HepG2 (cell line): ENCODE data around the gene MIA2. TPM values are rescaled to one million over a fixed set of nuclear protein-coding genes. Genes with fewer than 3 reads are reported as not detected.
A peak's percentile ranks its signal among the peaks of the same experiment; 100 is the strongest.

Experiments
- ARNT ChIP-seq: fragments of 450-650 bp; IDR thresholded peaks from 2 replicates; pipeline ENCODE4 v1.6.1; 2017
- BORCS8-MEF2B ChIP-seq: sonication (generic); formaldehyde crosslinking; IDR thresholded peaks from 2 replicates; pipeline ENCODE4 v1.8.0; 2022; ENCODE audit warnings: mild to moderate bottlenecking, missing genetic modification reagents
- FOXK1 ChIP-seq: sonication (generic); formaldehyde crosslinking; IDR thresholded peaks from 2 replicates; pipeline ENCODE4 v1.4.0; 2020; ENCODE audit warnings: low read depth, missing genetic modification reagents, borderline replicate concordance
- GATAD2A ChIP-seq: IDR thresholded peaks from 2 replicates; pipeline ENCODE4 v1.6.1; 2016
- MED1 ChIP-seq: sonication (generic); formaldehyde crosslinking; IDR thresholded peaks from 2 replicates; pipeline ENCODE4 v1.4.0; 2020; ENCODE audit warnings: missing genetic modification reagents
- MIER2 ChIP-seq: IDR thresholded peaks from 2 replicates; pipeline ENCODE4 v1.6.1; 2016; ENCODE audit warnings: missing biosample characterization, missing genetic modification reagents
- ONECUT2 ChIP-seq: sonication (generic); formaldehyde crosslinking; IDR thresholded peaks from 2 replicates; pipeline ENCODE4 v1.4.0; 2020; ENCODE audit warnings: missing genetic modification reagents
- PAF1 ChIP-seq: IDR thresholded peaks from 2 replicates; pipeline ENCODE4 v1.6.1; 2016; ENCODE audit warnings: missing genetic modification reagents, missing compliant biosample characterization
- RARA ChIP-seq: IDR thresholded peaks from 2 replicates; pipeline ENCODE4 v1.6.1; 2016; ENCODE audit warnings: missing genetic modification reagents, missing compliant biosample characterization
- RCOR2 ChIP-seq: IDR thresholded peaks from 2 replicates; pipeline ENCODE4 v1.6.1; 2016; ENCODE audit warnings: missing biosample characterization, missing genetic modification reagents
- ZNF101 ChIP-seq: sonication (generic); formaldehyde crosslinking; IDR thresholded peaks from 2 replicates; pipeline ENCODE4 v1.4.0; 2020; ENCODE audit warnings: mild to moderate bottlenecking, low read depth, missing genetic modification reagents, borderline replicate concordance
- ZNF160 ChIP-seq: sonication (generic); formaldehyde crosslinking; IDR thresholded peaks from 2 replicates; pipeline ENCODE4 v1.8.0; 2022; ENCODE audit warnings: mild to moderate bottlenecking, inconsistent platforms, missing genetic modification reagents
- ZNF354B ChIP-seq: sonication (generic); formaldehyde crosslinking; IDR thresholded peaks from 2 replicates; pipeline ENCODE4 v1.8.0; 2022; ENCODE audit warnings: mild to moderate bottlenecking, missing genetic modification reagents
- ZNF430 ChIP-seq: sonication (generic); formaldehyde crosslinking; IDR thresholded peaks from 2 replicates; pipeline ENCODE4 v1.9.0; 2021; ENCODE audit warnings: mild to moderate bottlenecking, missing genetic modification reagents
- ZNF605 ChIP-seq: sonication (generic); formaldehyde crosslinking; IDR thresholded peaks from 2 replicates; pipeline ENCODE4 v1.8.0; 2022; ENCODE audit warnings: mild to moderate bottlenecking, missing genetic modification reagents
- polyA plus RNA-seq, 8 experiments: library from polyadenylated mRNA; depleted of rRNA in 3 of 8; stranded (reverse) in 7 of 8; unstranded in 1 of 8; fragments of >200 nt; fragmentation: Illumina TruSeq in 4 of 8; extraction: Trizol in 4 of 8; gene quantifications; 2 replicates each; pipeline versions ENCODE4 v1.2.1 to v1.2.3, GENCODE V29; 2011 to 2016; ENCODE audit warnings: low read depth in 4 of 8, missing spikeins in 1 of 8, mixed read lengths in 1 of 8; ENCODE audit not compliant: insufficient read depth in 1 of 8
- total RNA-seq, 5 experiments: library from RNA; depleted of rRNA; stranded (reverse); fragments of >200 nt; fragmentation: Illumina TruSeq; extraction: Trizol; gene quantifications; 2 replicates each; pipeline ENCODE4 v1.2.3, GENCODE V29; 2016; ENCODE audit warnings: low read depth in 1 of 5
- TF ChIP-seq, protein P1 (sequence below), 2 experiments: sonication (generic) in 1 of 2; formaldehyde crosslinking in 1 of 2; IDR thresholded peaks; 2 replicates each; pipeline versions ENCODE4 v1.5.1 to v1.6.1; 2011 to 2020; ENCODE audit warnings: borderline replicate concordance in 1 of 2, low read depth in 1 of 2, low read length in 1 of 2, mild to moderate bottlenecking in 1 of 2, missing genetic modification reagents in 1 of 2, moderate library complexity in 1 of 2
- TF ChIP-seq, protein P2 (sequence below): IDR thresholded peaks from 2 replicates; pipeline ENCODE4 v1.6.1; 2016; ENCODE audit warnings: low read depth, missing genetic modification reagents, missing compliant biosample characterization
- TF ChIP-seq, protein P3 (sequence below): sonication (generic); formaldehyde crosslinking; IDR thresholded peaks from 2 replicates; pipeline ENCODE4 v1.4.0; 2020; ENCODE audit warnings: mild to moderate bottlenecking, missing genetic modification reagents
- TF ChIP-seq, protein P4 (sequence below): sonication (generic); formaldehyde crosslinking; IDR thresholded peaks from 2 replicates; pipeline ENCODE4 v1.4.0; 2020; ENCODE audit warnings: missing genetic modification reagents
- TF ChIP-seq, protein P5 (sequence below): sonication (generic); formaldehyde crosslinking; IDR thresholded peaks from 2 replicates; pipeline ENCODE4 v1.4.0; 2020; ENCODE audit warnings: missing genetic modification reagents

The MIA2 gene
- total and polyA plus RNA-seq, 2 of the 13 experiments (the other 11 are each of a cell fraction or from before 2014, with no cell fraction given): 134 to 158 TPM

DNA sequence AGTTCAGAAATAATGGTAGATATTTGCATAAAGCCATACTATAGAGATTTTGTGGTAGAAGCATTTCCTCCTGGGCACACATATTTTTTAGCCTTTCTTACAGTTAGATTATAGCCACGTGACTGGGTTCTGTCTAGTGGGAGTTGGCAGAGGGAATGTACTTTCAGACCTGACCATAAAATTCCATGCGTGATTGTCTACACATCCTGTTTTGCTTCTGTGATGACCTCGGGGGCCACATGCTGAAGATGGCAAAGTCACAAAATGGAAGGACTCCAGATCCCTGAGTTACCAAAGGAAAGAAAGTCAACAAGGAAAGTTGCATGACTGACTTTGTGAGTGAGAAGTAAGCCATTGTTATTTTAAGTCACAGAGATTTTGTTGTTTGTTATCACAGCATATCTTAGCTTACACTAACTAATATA lies 14.6 kb upstream of the MIA2 start (continued):
- TF ChIP-seq, protein P1, sequence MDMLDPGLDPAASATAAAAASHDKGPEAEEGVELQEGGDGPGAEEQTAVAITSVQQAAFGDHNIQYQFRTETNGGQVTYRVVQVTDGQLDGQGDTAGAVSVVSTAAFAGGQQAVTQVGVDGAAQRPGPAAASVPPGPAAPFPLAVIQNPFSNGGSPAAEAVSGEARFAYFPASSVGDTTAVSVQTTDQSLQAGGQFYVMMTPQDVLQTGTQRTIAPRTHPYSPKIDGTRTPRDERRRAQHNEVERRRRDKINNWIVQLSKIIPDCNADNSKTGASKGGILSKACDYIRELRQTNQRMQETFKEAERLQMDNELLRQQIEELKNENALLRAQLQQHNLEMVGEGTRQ (IDR thresholded peaks at IDR 0.05; ENCODE audit: low read depth, low read length): peak; percentile 52; the same call in 1 of the 2 replicates
- TF ChIP-seq, protein P1 (CRISPR knock-in tag; IDR thresholded peaks at IDR 0.05; ENCODE audit: borderline replicate concordance): peak; percentile 83; the same call in 1 of the 2 replicates
- TF ChIP-seq ZNF160 (no peak), RCOR2 (CRISPR knock-in tag) (no peak; the same call in 1 of the 2 replicates), ARNT (no peak), PAF1 (CRISPR knock-in tag) (no peak), FOXK1 (peak; percentile 52; the same call in 1 of the 2 replicates), GATAD2A (CRISPR knock-in tag) (peak; percentile 43), ZNF354B (CRISPR knock-in tag) (0 out of 2 replicates have a peak, but pooled peaks have one; percentile 17), BORCS8-MEF2B (CRISPR knock-in tag) (no peak), RARA (CRISPR knock-in tag) (peak; percentile 69), ZNF430 (CRISPR knock-in tag) (peak; percentile 77; the same call in 1 of the 2 replicates), MED1 (CRISPR knock-in tag) (peak; percentile 83), ONECUT2 (CRISPR knock-in tag) (no peak), ZNF101 (no peak), MIER2 (CRISPR knock-in tag) (peak; percentile 49; the same call in 1 of the 2 replicates), ZNF605 (CRISPR knock-in tag) (peak; percentile 57; the same call in 1 of the 2 replicates)
- TF ChIP-seq, protein P2, sequence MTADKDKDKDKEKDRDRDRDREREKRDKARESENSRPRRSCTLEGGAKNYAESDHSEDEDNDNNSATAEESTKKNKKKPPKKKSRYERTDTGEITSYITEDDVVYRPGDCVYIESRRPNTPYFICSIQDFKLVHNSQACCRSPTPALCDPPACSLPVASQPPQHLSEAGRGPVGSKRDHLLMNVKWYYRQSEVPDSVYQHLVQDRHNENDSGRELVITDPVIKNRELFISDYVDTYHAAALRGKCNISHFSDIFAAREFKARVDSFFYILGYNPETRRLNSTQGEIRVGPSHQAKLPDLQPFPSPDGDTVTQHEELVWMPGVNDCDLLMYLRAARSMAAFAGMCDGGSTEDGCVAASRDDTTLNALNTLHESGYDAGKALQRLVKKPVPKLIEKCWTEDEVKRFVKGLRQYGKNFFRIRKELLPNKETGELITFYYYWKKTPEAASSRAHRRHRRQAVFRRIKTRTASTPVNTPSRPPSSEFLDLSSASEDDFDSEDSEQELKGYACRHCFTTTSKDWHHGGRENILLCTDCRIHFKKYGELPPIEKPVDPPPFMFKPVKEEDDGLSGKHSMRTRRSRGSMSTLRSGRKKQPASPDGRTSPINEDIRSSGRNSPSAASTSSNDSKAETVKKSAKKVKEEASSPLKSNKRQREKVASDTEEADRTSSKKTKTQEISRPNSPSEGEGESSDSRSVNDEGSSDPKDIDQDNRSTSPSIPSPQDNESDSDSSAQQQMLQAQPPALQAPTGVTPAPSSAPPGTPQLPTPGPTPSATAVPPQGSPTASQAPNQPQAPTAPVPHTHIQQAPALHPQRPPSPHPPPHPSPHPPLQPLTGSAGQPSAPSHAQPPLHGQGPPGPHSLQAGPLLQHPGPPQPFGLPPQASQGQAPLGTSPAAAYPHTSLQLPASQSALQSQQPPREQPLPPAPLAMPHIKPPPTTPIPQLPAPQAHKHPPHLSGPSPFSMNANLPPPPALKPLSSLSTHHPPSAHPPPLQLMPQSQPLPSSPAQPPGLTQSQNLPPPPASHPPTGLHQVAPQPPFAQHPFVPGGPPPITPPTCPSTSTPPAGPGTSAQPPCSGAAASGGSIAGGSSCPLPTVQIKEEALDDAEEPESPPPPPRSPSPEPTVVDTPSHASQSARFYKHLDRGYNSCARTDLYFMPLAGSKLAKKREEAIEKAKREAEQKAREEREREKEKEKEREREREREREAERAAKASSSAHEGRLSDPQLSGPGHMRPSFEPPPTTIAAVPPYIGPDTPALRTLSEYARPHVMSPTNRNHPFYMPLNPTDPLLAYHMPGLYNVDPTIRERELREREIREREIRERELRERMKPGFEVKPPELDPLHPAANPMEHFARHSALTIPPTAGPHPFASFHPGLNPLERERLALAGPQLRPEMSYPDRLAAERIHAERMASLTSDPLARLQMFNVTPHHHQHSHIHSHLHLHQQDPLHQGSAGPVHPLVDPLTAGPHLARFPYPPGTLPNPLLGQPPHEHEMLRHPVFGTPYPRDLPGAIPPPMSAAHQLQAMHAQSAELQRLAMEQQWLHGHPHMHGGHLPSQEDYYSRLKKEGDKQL: no peak
- TF ChIP-seq, protein P3, sequence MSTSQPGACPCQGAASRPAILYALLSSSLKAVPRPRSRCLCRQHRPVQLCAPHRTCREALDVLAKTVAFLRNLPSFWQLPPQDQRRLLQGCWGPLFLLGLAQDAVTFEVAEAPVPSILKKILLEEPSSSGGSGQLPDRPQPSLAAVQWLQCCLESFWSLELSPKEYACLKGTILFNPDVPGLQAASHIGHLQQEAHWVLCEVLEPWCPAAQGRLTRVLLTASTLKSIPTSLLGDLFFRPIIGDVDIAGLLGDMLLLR (CRISPR knock-in tag): no peak
- TF ChIP-seq, protein P4, sequence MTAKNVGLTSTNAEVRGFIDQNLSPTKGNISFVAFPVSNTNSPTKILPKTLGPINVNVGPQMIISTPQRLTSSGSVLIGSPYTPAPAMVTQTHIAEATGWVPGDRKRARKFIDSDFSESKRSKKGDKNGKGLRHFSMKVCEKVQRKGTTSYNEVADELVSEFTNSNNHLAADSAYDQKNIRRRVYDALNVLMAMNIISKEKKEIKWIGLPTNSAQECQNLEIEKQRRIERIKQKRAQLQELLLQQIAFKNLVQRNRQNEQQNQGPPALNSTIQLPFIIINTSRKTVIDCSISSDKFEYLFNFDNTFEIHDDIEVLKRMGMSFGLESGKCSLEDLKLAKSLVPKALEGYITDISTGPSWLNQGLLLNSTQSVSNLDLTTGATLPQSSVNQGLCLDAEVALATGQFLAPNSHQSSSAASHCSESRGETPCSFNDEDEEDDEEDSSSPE (CRISPR knock-in tag): no peak
- TF ChIP-seq, protein P5, sequence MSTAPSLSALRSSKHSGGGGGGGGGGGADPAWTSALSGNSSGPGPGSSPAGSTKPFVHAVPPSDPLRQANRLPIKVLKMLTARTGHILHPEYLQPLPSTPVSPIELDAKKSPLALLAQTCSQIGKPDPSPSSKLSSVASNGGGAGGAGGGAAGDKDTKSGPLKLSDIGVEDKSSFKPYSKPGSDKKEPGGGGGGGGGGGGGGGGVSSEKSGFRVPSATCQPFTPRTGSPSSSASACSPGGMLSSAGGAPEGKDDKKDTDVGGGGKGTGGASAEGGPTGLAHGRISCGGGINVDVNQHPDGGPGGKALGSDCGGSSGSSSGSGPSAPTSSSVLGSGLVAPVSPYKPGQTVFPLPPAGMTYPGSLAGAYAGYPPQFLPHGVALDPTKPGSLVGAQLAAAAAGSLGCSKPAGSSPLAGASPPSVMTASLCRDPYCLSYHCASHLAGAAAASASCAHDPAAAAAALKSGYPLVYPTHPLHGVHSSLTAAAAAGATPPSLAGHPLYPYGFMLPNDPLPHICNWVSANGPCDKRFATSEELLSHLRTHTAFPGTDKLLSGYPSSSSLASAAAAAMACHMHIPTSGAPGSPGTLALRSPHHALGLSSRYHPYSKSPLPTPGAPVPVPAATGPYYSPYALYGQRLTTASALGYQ (CRISPR knock-in tag): no peak
